OCI-LY7 (cell line): Measurements from ENCODE around the gene SEMA3F. TPM values are rescaled to one million over a fixed set of nuclear protein-coding genes. Genes with fewer than 3 reads are reported as not detected.

Experiments
- BruUV-seq: library from RNA; stranded (reverse); fragments of 400-500 nt; replicated peaks from 2 replicates; lab custom pipeline; 2021; lab: Mats Ljungman, UMichigan
- CTCF ChIA-PET: fragments of 300-600 bp; sonication (Branson Sonifier 250); formaldehyde crosslinking; loops from one replicate; lab custom pipeline; 2022; ENCODE audit warnings: antibody characterized with exemption; ENCODE audit not compliant: unreplicated experiment; lab: Charles Lee
- POLR2A ChIA-PET: fragments of 300-600 bp; sonication (Branson Sonifier 250); formaldehyde crosslinking; loops from one replicate; lab custom pipeline; 2022; ENCODE audit warnings: antibody characterized with exemption; lab: Charles Lee
- DNase-seq: peaks from one replicate; pipeline ENCODE4 v3.0.0-alpha.2; 2015; ENCODE audit warnings: low spot score
- H2AFZ ChIP-seq: fragments of 200-600 bp; sonication (generic), shearing (Covaris generic); 2 replicates; pipeline ENCODE4 v1.6.1; 2014; ENCODE audit warnings: mild to moderate bottlenecking, antibody characterized with exemption, low read length, moderate library complexity
- H3K27ac ChIP-seq: fragments of 200-600 bp; sonication (generic); 2 replicates; pipeline ENCODE4 v1.5.1; 2014; ENCODE audit warnings: mixed run types, low read depth, mild to moderate bottlenecking, moderate library complexity, low read length, inconsistent platforms; ENCODE audit not compliant: poor library complexity, severe bottlenecking
- H3K36me3 ChIP-seq: fragments of 200-600 bp; sonication (generic); 2 replicates; pipeline ENCODE4 v1.6.1; 2014; ENCODE audit warnings: mild to moderate bottlenecking, antibody characterized with exemption, low read length, moderate library complexity, mixed read lengths; ENCODE audit not compliant: insufficient read depth
- H3K4me1 ChIP-seq: fragments of 200-600 bp; sonication (generic); 2 replicates; pipeline ENCODE4 v1.5.1; 2014; ENCODE audit warnings: mild to moderate bottlenecking, low read length; ENCODE audit not compliant: insufficient read depth, poor library complexity, severe bottlenecking
- H3K4me2 ChIP-seq: fragments of 200-600 bp; sonication (generic); 2 replicates; pipeline ENCODE4 v1.6.1; 2014; ENCODE audit warnings: mild to moderate bottlenecking, low read length
- H3K4me3 ChIP-seq: fragments of 200-600 bp; sonication (generic); 2 replicates; pipeline ENCODE4 v1.5.1; 2014; ENCODE audit warnings: mild to moderate bottlenecking, low read depth, low read length; ENCODE audit not compliant: poor library complexity, severe bottlenecking
- H3K79me2 ChIP-seq: fragments of 200-600 bp; sonication (generic); 2 replicates; pipeline ENCODE4 v1.6.1; 2016; ENCODE audit warnings: low read depth, mild to moderate bottlenecking, low read length, moderate library complexity, mixed read lengths; ENCODE audit not compliant: insufficient read depth
- H3K9me2 ChIP-seq: fragments of 200-600 bp; sonication (generic); 2 replicates; pipeline ENCODE4 v1.6.1; 2016; ENCODE audit warnings: mild to moderate bottlenecking, low read length, mixed read lengths; ENCODE audit not compliant: insufficient read depth
- H3K9me3 ChIP-seq: fragments of 200-600 bp; sonication (generic); 2 replicates; pipeline ENCODE4 v1.6.1; 2014; ENCODE audit warnings: mild to moderate bottlenecking, mixed run types, low read length, mixed read lengths
- H4K20me1 ChIP-seq: fragments of 200-600 bp; sonication (generic); 2 replicates; pipeline ENCODE4 v1.6.1; 2014; ENCODE audit warnings: mild to moderate bottlenecking, antibody characterized with exemption, low read length, moderate library complexity, mixed read lengths; ENCODE audit not compliant: insufficient read depth
- CTCF ChIP-seq: fragments of 200-600 bp; sonication (generic); conservative IDR thresholded peaks from 2 replicates; pipeline ENCODE4 v1.5.1; 2014; ENCODE audit warnings: mild to moderate bottlenecking, antibody characterized with exemption, low read length, moderate library complexity, mixed read lengths
- EZH2phosphoT487 ChIP-seq: fragments of 200-600 bp; sonication (generic); IDR thresholded peaks from 2 replicates; pipeline ENCODE4 v1.6.1; 2018; ENCODE audit warnings: low read depth, borderline replicate concordance, mild to moderate bottlenecking, mixed run types, antibody characterized with exemption, low read length, moderate library complexity, mixed read lengths
- intact Hi-C: fragments of 100-400 bp; cut with micrococcal nuclease; formaldehyde crosslinking; loops from one replicate; pipeline ENCODE4 v1.10.0; 2022; ENCODE audit not compliant: unreplicated experiment
- total RNA-seq, 2 experiments: library from RNA; depleted of rRNA in 1 of 2; stranded (reverse); fragments of >200 nt in 1 of 2; shearing (Covaris generic) in 1 of 2; gene quantifications; 2 replicates each; pipeline ENCODE4 v1.2.3, GENCODE V29; 2014 to 2022

The SEMA3F gene
- total RNA-seq, 2 experiments from 2014 or later: 0.84 TPM; not detected in 1

- Histone ChIP-seq H3K9me3 (no peaks in the 10 kb centered on the region), H3K36me3 (no peaks in the 10 kb centered on the region), H2AFZ (no peak overlapping the region), H3K79me2 (no peaks in the 10 kb centered on the region), H3K4me3 (no peak overlapping the region), H3K9me2 (no peaks in the 10 kb centered on the region), H3K4me1 (no peaks in the 10 kb centered on the region), H3K4me2 (no peak overlapping the region), H3K27ac (no peak overlapping the region), H4K20me1 (no peaks in the 10 kb centered on the region)
- intact Hi-C loops: no loop called here
- CTCF ChIA-PET: no interaction called here
- TF ChIP-seq CTCF: no peak
- TF ChIP-seq EZH2phosphoT487: no peak
- DNase-seq: no peak
- no TSS peak for BruUV-seq
- POLR2A ChIA-PET: no interaction called here
These were observed 18.8 kb downstream of the SEMA3F start for GRCh38 chr3:50173685-50174516.

- intact Hi-C loops: no loop called here
- H4K20me1 ChIP-seq: no peaks in the 10 kb centered on the region
- BruUV-seq: no TSS peak
- H3K79me2 ChIP-seq: no peaks in the 10 kb centered on the region
- H2AFZ ChIP-seq: no peak overlapping the region
- no peak overlapping the region for H3K27ac ChIP-seq
- H3K4me1 ChIP-seq: no peaks in the 10 kb centered on the region
- CTCF ChIA-PET: no interaction called here
- POLR2A ChIA-PET: no interaction called here
- TF ChIP-seq EZH2phosphoT487 (no peak), CTCF (no peak)
- no peaks in the 10 kb centered on the region for H3K9me3 ChIP-seq
- no peak overlapping the region for H3K4me2 ChIP-seq
- H3K9me2 ChIP-seq: no peaks in the 10 kb centered on the region
- no peak for DNase-seq
- no peak overlapping the region for H3K4me3 ChIP-seq
- H3K36me3 ChIP-seq: no peaks in the 10 kb centered on the region
These were observed 19.4 kb downstream of the SEMA3F start for GRCh38 chr3:50174517-50174895.

- no peak for DNase-seq
- POLR2A ChIA-PET: no interaction called here
- Histone ChIP-seq H3K4me2 (no peak overlapping the region), H3K9me3 (no peaks in the 10 kb centered on the region), H3K9me2 (no peaks in the 10 kb centered on the region), H3K4me1 (no peaks in the 10 kb centered on the region), H3K79me2 (no peaks in the 10 kb centered on the region), H4K20me1 (no peaks in the 10 kb centered on the region), H3K27ac (no peak overlapping the region), H2AFZ (no peak overlapping the region), H3K36me3 (no peaks in the 10 kb centered on the region), H3K4me3 (no peak overlapping the region)
- no TSS peak for BruUV-seq
- TF ChIP-seq EZH2phosphoT487 (no peak), CTCF (no peak)
- intact Hi-C loops: no loop called here
- CTCF ChIA-PET: no interaction called here
These were observed 19.9 kb downstream of the SEMA3F start for GRCh38 chr3:50174947-50175524.
